Astrocyte of the spinal cord (primary cell): Measurements from ENCODE around the gene SNX25.

Experiments used
- DNase-seq: peaks from one replicate; pipeline ENCODE4 v3.0.0; 2011; ENCODE audit warnings: low read depth, low spot score
- H3K4me3 ChIP-seq: 2 replicates; pipeline ENCODE4 v1.5.1; 2011; ENCODE audit warnings: low read depth, mild to moderate bottlenecking, low read length, moderate library complexity
- in situ Hi-C: cut with HindIII; loops from 2 replicates; pipeline ENCODE4 v1.10.0; 2017; ENCODE audit warnings: low sequenced_read_pairs
- TF ChIP-seq, protein P1 (sequence below): IDR thresholded peaks from 2 replicates; pipeline ENCODE4 v1.5.1; 2012; ENCODE audit warnings: low read depth, mild to moderate bottlenecking, low read length, inconsistent platforms

The SNX25 gene

DNA sequence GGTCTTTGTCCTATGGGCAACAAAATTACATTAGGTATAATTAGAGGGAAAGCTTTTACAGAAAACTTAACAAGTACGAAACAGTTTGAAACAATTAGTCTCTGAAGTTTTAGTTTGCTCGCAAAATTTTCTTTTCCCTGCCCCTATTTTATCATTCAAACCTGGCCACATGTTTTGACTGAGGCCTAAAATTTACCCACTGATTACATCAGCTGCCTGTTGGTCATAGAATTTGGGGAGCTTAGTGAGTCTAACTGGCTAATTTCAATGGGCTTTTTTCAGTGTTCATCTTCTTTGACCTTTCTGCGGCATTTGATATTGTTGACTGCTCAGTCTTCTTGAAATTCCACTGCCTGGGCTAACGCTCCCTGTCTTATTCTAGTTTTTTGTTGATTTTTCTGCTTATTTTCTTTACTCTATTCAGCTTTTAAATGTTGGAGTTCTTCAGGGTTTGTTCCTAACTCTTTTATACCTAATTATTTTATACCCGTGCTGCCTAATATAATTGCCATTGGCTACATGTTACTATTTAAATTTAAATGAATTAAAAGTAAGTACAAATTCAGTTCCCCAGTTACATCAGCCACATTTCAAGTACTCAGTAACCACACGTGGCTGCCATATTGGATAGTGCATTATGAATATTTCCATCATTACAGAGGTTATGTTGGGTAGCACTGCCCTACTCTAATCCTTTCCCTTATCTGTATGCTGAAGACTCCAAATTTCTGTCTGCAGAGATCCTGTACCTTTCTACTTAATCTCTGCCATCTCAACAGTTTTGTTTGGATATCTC, 87.5 kb downstream of the SNX25 start:
- TF ChIP-seq, protein P1, sequence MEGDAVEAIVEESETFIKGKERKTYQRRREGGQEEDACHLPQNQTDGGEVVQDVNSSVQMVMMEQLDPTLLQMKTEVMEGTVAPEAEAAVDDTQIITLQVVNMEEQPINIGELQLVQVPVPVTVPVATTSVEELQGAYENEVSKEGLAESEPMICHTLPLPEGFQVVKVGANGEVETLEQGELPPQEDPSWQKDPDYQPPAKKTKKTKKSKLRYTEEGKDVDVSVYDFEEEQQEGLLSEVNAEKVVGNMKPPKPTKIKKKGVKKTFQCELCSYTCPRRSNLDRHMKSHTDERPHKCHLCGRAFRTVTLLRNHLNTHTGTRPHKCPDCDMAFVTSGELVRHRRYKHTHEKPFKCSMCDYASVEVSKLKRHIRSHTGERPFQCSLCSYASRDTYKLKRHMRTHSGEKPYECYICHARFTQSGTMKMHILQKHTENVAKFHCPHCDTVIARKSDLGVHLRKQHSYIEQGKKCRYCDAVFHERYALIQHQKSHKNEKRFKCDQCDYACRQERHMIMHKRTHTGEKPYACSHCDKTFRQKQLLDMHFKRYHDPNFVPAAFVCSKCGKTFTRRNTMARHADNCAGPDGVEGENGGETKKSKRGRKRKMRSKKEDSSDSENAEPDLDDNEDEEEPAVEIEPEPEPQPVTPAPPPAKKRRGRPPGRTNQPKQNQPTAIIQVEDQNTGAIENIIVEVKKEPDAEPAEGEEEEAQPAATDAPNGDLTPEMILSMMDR, result no peak
- DNase-seq, result no peak
- no peak overlapping the region for H3K4me3 ChIP-seq
- in situ Hi-C loops, result no loop called here

DNA sequence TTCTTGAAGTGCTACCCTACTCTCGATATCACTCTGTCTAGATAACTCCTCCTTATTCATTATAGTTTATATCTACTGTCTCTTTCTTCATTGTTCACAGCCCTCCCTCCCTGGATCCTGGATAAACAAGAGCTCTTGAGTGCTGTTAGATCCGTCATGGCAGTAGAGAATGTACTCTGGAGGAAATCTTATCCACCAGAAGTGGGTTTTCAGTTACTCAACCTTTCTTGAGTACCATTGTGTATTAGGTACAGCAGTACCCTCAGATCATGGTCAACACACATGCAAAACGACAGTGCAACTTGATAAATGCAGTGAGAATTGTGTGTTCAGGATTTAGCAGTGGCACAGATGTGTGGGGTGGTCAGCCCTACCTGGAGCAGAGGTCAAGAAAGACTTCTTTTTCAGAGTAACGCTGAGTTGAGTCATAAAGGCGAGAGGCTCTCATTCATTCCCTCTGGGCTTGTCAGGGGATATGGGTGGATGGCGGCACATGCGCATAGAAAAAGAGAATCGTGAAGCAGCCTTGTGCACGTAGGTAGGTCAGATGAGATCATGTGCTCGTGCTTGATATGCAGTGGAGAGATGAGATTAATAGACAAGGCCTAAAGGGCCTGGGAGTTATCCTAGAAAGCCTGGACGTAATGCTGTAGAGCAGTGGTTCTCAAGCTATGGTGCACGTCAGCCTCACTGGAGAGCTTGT, 89.5 kb downstream of the SNX25 start:
- DNase-seq, result no peak
- in situ Hi-C loops, result no loop called here
- no peak overlapping the region for H3K4me3 ChIP-seq
- TF ChIP-seq, protein P1, result no peak

DNA sequence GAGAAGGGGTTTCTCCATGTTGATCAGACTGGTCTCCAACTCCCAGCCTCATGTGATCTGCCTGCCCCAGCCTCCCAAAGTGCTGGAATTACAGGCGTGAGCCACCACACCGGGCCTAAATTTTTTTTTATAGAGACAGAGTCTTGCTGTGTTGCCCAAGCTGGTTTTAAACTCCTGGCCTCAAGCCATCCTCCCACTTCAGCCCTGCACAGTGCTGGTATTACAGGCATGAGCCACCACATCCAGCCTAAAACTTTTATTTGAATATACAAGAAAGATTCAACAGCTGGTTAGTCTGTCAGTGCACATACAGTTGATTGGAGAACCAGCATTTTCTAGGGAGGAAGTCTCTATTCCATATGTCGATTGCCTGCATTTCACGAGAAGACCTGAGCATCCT, 95.1 kb downstream of the SNX25 start:
- in situ Hi-C loops, result no loop called here
- DNase-seq, result no peak

DNA sequence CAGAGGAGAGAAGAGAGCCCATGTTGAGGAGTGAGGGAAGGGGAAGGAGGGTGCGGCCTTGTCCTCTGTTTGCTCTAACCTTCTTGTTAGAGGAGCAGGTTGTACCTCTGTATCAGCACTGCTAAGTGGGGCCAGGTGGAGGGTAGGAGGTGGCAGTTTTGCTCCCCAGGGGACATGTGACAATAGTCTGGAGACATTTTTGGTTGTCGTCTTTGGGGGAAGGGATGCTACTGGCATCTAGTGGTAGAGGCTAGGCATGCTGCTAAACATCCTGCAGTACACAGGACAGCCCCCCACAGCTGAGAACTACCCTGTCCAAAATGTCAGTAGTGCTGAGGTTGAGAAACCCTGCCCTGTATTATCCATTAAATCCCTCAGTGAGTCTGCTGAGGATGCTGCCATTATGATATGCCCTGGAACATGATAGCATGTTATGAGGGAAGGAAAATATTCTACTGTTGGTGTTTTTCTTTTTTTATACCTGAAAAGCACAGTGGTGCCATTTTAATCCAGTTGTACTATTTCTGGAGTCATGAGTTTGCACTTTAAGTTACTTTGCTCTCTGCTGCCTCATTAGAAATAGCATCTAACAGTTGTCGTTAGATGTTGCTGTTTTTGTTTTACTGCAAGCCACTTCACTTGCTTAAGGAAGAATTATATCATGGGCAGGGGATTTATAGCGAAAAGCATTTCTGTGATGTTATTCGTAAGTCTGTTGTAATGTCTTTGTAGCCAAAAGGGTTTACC, 95.7 kb downstream of the SNX25 start:
- in situ Hi-C loops, result no loop called here
- peak; percentile 29 for DNase-seq
- TF ChIP-seq, protein P1, result peak; percentile 68
- H3K4me3 ChIP-seq, result no peak overlapping the region

More for the DNA sequence above, 95.1 kb downstream of the SNX25 start:
- H3K4me3 ChIP-seq, result no peak overlapping the region
- TF ChIP-seq, protein P1, result no peak

DNA sequence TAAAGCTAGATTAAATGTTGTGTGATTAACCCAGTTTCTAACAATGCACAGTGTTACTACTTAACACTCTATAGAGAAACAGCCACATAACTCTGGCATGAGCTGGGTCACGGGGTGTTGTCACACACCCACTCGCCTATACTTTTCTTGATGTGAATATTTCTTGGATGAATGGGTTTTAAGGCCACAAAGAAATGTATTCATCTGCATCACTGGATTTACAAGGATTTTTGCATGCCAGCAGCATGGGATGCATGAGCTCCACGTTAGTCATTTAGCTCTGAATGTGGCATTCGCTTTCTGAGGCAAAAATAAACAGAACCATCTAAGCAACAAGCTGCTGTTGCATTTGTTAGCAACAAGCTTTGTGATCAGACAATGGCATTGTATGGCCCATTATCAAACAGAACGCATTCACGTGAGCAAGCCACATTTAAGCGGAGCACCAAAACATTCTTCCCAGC, 96.6 kb downstream of the SNX25 start:
- in situ Hi-C loops, result no loop called here
- DNase-seq, result peak; percentile 92
- TF ChIP-seq, protein P1, result no peak
- no peak overlapping the region for H3K4me3 ChIP-seq
